HepG2 (cell line): ENCODE results near the gene SNX3. TPM values are rescaled to one million over a fixed set of nuclear protein-coding genes. Genes with fewer than 3 reads are reported as not detected.

Experiments
- ATAC-seq: fragments of 200-7000 bp; cut with Tn5 transposase; 3 replicates; pipeline ENCODE4 v1.9.1; 2020; ENCODE audit warnings: mild to moderate bottlenecking, moderate library complexity
- BruUV-seq: library from RNA; stranded (reverse); fragments of 400-500 nt; replicated peaks from 2 replicates; lab custom pipeline; 2021; lab: Mats Ljungman, UMichigan
- CTCF ChIA-PET: fragments of 300-600 bp; formaldehyde crosslinking; extraction: SDS; loops from one replicate; lab custom pipeline; 2021; ENCODE audit warnings: low total read pairs, inconsistent platforms, low intra/inter-chr PET ratio; lab: Yijun Ruan, JAX
- POLR2A ChIA-PET: fragments of 350-600 bp; sonication (Branson Sonifier 250); formaldehyde crosslinking; loops from one replicate; lab custom pipeline; 2020; ENCODE audit warnings: antibody characterized with exemption, inconsistent platforms; lab: Yijun Ruan, JAX
- DNase-seq: peaks from one replicate; pipeline ENCODE4 v3.0.0-alpha.2; 2015; ENCODE audit warnings: low spot score
- FAIRE-seq: peaks from 3 replicates; lab custom pipeline; 2011; peaks lifted over from hg19 to GRCh38; lab: Jason Lieb, UNC
- H2AFZ ChIP-seq: one replicate; pipeline ENCODE4 v1.6.1; 2011; ENCODE audit warnings: low read length, inconsistent platforms
- H3K27ac ChIP-seq: fragments of 300-600 bp; 3 replicates; pipeline ENCODE4 v1.8.0; 2011; ENCODE audit warnings: mixed run types, mild to moderate bottlenecking, mixed read lengths, low read length, inconsistent platforms; ENCODE audit not compliant: insufficient read depth; ENCODE audit errors: extremely low read length
- H3K27me3 ChIP-seq, 2 experiments: fragments of 200-600 bp in 1 of 2; 2 replicates in 1 of 2; 3 replicates in 1 of 2; pipeline versions ENCODE4 v1.6.0 to v1.8.0; 2011; ENCODE audit warnings: low read length in 2 of 2, mild to moderate bottlenecking in 2 of 2, moderate library complexity in 2 of 2, inconsistent platforms in 1 of 2; ENCODE audit not compliant: insufficient read depth in 2 of 2, control insufficient read depth in 1 of 2
- H3K36me3 ChIP-seq, 2 experiments: fragments of 200-600 bp in 1 of 2; replicated peaks in 1 of 2; 2 replicates in 1 of 2; 3 replicates in 1 of 2; pipeline versions ENCODE4 v1.5.1 to v1.8.0; 2011; ENCODE audit warnings: low read length in 2 of 2, inconsistent platforms in 1 of 2; ENCODE audit not compliant: insufficient read depth in 2 of 2, control insufficient read depth in 1 of 2
- H3K4me1 ChIP-seq: 2 replicates; pipeline ENCODE4 v1.5.1; 2012; ENCODE audit warnings: low read length, inconsistent platforms; ENCODE audit not compliant: insufficient read depth
- H3K4me2 ChIP-seq: 2 replicates; pipeline ENCODE4 v1.6.0; 2011; ENCODE audit warnings: low read depth, low read length, inconsistent platforms
- H3K4me3 ChIP-seq, 3 experiments: fragments of 200-600 bp in 1 of 3; sonication (generic), shearing (Covaris generic) in 1 of 3; replicated peaks in 1 of 3; 2 replicates each; pipeline ENCODE4 v1.5.1; 2011 to 2016; ENCODE audit warnings: low read length in 3 of 3, inconsistent platforms in 2 of 3, low read depth in 2 of 3, mild to moderate bottlenecking in 2 of 3, control low read depth in 1 of 3, mixed read lengths in 1 of 3; ENCODE audit not compliant: insufficient read depth in 1 of 3
- H3K79me2 ChIP-seq: one replicate; pipeline ENCODE4 v1.6.1; 2011; ENCODE audit warnings: low read length, inconsistent platforms; ENCODE audit not compliant: insufficient read depth
- H3K9ac ChIP-seq: 2 replicates; pipeline ENCODE4 v1.6.0; 2011; ENCODE audit warnings: mild to moderate bottlenecking, low read depth, low read length, inconsistent platforms; ENCODE audit not compliant: insufficient read depth
- H3K9me3 ChIP-seq: 2 replicates; pipeline ENCODE4 v1.5.1; 2012; ENCODE audit warnings: mild to moderate bottlenecking, low read length
- H4K20me1 ChIP-seq: 2 replicates; pipeline ENCODE4 v1.6.0; 2011; ENCODE audit warnings: inconsistent platforms, mild to moderate bottlenecking, low read length, moderate library complexity; ENCODE audit not compliant: insufficient read depth
- FOSL2 ChIP-seq: sonication (generic); formaldehyde crosslinking; IDR thresholded peaks from 2 replicates; pipeline ENCODE4 v1.4.0; 2020; ENCODE audit warnings: missing genetic modification reagents
- MAFK ChIP-seq, 2 experiments: IDR thresholded peaks in 1 of 2; conservative IDR thresholded peaks in 1 of 2; 2 replicates each; pipeline ENCODE4 v1.6.1; 2011; ENCODE audit warnings: improper control_type of control experiment in 2 of 2, low read length in 2 of 2
- MTF1 ChIP-seq: sonication (generic); formaldehyde crosslinking; IDR thresholded peaks from 2 replicates; pipeline ENCODE4 v1.5.0; 2020; ENCODE audit warnings: missing genetic modification reagents
- PAWR ChIP-seq: sonication (generic); formaldehyde crosslinking; IDR thresholded peaks from 2 replicates; pipeline ENCODE4 v1.4.0; 2020; ENCODE audit warnings: missing genetic modification reagents, mild to moderate bottlenecking, borderline replicate concordance
- RCOR2 ChIP-seq: IDR thresholded peaks from 2 replicates; pipeline ENCODE4 v1.6.1; 2016; ENCODE audit warnings: missing biosample characterization, missing genetic modification reagents
- RFXAP ChIP-seq: sonication (generic); formaldehyde crosslinking; IDR thresholded peaks from 2 replicates; pipeline ENCODE4 v1.4.0; 2020; ENCODE audit warnings: missing genetic modification reagents, borderline replicate concordance
- SYNCRIP ChIP-seq: fragments of 200-400 bp; formaldehyde crosslinking; IDR thresholded peaks from 2 replicates; pipeline ENCODE4 v1.6.1; 2018; ENCODE audit warnings: mild to moderate bottlenecking, low read depth, low read length; ENCODE audit not compliant: insufficient read depth
- ZNF264 ChIP-seq: sonication (generic); formaldehyde crosslinking; IDR thresholded peaks from 2 replicates; pipeline ENCODE4 v1.4.0; 2020; ENCODE audit warnings: missing genetic modification reagents
- ZNF605 ChIP-seq: sonication (generic); formaldehyde crosslinking; IDR thresholded peaks from 2 replicates; pipeline ENCODE4 v1.8.0; 2022; ENCODE audit warnings: mild to moderate bottlenecking, missing genetic modification reagents
- WGBS: methylation state at CpG from one replicate; pipeline ENCODE4 v1.1.6; 2017; ENCODE audit warnings: low lambda C conversion rate; 5-methylcytosine and 5-hydroxymethylcytosine counted together
- in situ Hi-C: cut with HindIII; loops from 2 replicates; pipeline ENCODE4 v1.10.0; 2017; ENCODE audit warnings: low pct_unique_long_range_greater_than_20kb; ENCODE audit not compliant: extremely low pct_ligation_motif_present
- intact Hi-C: fragments of 100-400 bp; cut with micrococcal nuclease; formaldehyde crosslinking; loops from one replicate; pipeline ENCODE4 v1.10.0; 2022; ENCODE audit not compliant: unreplicated experiment
- polyA plus RNA-seq, 8 experiments: library from polyadenylated mRNA; depleted of rRNA in 3 of 8; stranded (reverse) in 7 of 8; unstranded in 1 of 8; fragments of >200 nt; fragmentation: Illumina TruSeq in 4 of 8; extraction: Trizol in 4 of 8; gene quantifications; 2 replicates each; pipeline versions ENCODE4 v1.2.1 to v1.2.3, GENCODE V29; 2011 to 2016; ENCODE audit warnings: low read depth in 4 of 8, missing spikeins in 1 of 8, mixed read lengths in 1 of 8; ENCODE audit not compliant: insufficient read depth in 1 of 8
- total RNA-seq, 5 experiments: library from RNA; depleted of rRNA; stranded (reverse); fragments of >200 nt; fragmentation: Illumina TruSeq; extraction: Trizol; gene quantifications; 2 replicates each; pipeline ENCODE4 v1.2.3, GENCODE V29; 2016; ENCODE audit warnings: low read depth in 1 of 5
- TF ChIP-seq, protein P1 (sequence below): sonication (generic); formaldehyde crosslinking; IDR thresholded peaks from 2 replicates; pipeline ENCODE4 v1.5.0; 2020; ENCODE audit warnings: mild to moderate bottlenecking, missing genetic modification reagents

The SNX3 gene
- total and polyA plus RNA-seq, 2 of the 13 experiments (the other 11 are each of a cell fraction or from before 2014, with no cell fraction given), result 84.9 to 226 TPM

DNA sequence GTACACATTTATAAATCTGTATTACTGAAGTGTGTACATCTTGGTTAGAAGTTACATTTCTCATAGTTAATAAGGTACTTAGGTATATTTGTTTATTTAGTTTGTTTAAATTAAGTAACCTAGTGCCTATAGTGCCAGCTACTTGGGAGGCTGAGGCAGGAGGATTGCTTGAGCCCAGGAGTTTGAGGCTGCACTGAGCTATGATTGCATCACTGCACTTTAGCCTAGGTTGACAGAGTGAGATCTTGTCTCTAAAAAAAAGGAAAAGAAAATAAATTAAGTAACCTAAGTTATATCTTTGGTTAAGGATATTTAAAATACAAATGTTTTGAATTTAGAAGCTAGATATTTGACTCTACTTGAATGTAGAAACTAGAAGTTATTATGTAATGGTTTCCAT lies 24.5 kb upstream of the SNX3 start:
- POLR2A ChIA-PET, result no interaction called here

DNA sequence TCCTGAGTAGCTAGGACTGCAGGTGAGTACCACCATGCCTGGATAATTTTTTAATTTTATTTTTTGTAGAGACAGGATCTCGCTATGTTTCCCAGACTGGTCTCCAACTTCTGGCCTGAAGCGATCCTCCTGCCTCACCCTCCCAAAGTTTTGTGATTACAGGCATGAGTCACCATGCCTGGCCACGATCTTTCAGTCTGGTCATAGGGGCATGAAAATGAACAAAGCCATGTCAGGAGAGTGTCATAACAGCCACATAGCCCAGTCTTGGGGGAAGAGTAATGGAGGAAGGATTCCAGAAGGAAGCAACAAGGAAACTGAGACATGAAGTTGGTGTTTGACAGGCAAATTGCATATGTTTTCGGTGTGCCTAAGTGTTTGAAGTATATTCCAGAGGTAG lies 17.0 kb upstream of the SNX3 start:
- WGBS, result 49% methylated on average over 4 of the region's 4 CpGs
- no peak for FAIRE-seq
- intact Hi-C loops, result no loop called here
- H3K27ac ChIP-seq, result no peak overlapping the region
- no peaks in the 10 kb centered on the region for H3K27me3 ChIP-seq
- H3K4me1 ChIP-seq, result peaks cover 26% of the 10 kb centered on the region
- H3K4me2 ChIP-seq, result no peak overlapping the region
- ChIA-PET CTCF (no interaction called here), POLR2A (no interaction called here)
- H3K4me3 ChIP-seq, result no peak overlapping the region
- no peak overlapping the region for H3K9ac ChIP-seq
- no peak for DNase-seq
- H3K79me2 ChIP-seq, result no peaks in the 10 kb centered on the region
- H4K20me1 ChIP-seq, result no peaks in the 10 kb centered on the region
- no TSS peak for BruUV-seq
- no peak for ATAC-seq
- TF ChIP-seq FOSL2 (CRISPR knock-in tag) (peak; percentile 32; the same call in 1 of the 2 replicates), RFXAP (no peak), ZNF264 (no peak), PAWR (CRISPR knock-in tag) (no peak)
- H3K36me3 ChIP-seq, result no peaks in the 10 kb centered on the region
- no peaks in the 10 kb centered on the region for H3K9me3 ChIP-seq
- in situ Hi-C loops, result no loop called here
- no peak overlapping the region for H2AFZ ChIP-seq

More for the DNA sequence above, 24.5 kb upstream of the SNX3 start:
- Histone ChIP-seq H3K4me1 (no peaks in the 10 kb centered on the region), H3K9ac (no peak overlapping the region), H2AFZ (no peak overlapping the region), H3K27me3 (no peaks in the 10 kb centered on the region), H4K20me1 (no peaks in the 10 kb centered on the region), H3K79me2 (no peaks in the 10 kb centered on the region), H3K4me2 (no peak overlapping the region), H3K9me3 (no peaks in the 10 kb centered on the region), H3K27ac (no peak overlapping the region), H3K4me3 (no peak overlapping the region), H3K36me3 (no peaks in the 10 kb centered on the region)
- BruUV-seq, result no TSS peak
- DNase-seq (no peak), ATAC-seq (no peak), FAIRE-seq (no peak)
- intact Hi-C loops (no loop called here), in situ Hi-C loops (no loop called here)
- no peak for TF ChIP-seq MTF1 (CRISPR knock-in tag)
- TF ChIP-seq SYNCRIP, result no peak
- TF ChIP-seq, protein P1, sequence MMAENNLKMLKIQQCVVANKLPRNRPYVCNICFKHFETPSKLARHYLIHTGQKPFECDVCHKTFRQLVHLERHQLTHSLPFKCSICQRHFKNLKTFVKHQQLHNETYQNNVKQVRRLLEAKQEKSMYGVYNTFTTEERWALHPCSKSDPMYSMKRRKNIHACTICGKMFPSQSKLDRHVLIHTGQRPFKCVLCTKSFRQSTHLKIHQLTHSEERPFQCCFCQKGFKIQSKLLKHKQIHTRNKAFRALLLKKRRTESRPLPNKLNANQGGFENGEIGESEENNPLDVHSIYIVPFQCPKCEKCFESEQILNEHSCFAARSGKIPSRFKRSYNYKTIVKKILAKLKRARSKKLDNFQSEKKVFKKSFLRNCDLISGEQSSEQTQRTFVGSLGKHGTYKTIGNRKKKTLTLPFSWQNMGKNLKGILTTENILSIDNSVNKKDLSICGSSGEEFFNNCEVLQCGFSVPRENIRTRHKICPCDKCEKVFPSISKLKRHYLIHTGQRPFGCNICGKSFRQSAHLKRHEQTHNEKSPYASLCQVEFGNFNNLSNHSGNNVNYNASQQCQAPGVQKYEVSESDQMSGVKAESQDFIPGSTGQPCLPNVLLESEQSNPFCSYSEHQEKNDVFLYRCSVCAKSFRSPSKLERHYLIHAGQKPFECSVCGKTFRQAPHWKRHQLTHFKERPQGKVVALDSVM (CRISPR knock-in tag), result peak; percentile 63; the same call in 1 of the 2 replicates
- no peak for TF ChIP-seq RCOR2
- no peak for TF ChIP-seq ZNF605 (CRISPR knock-in tag)
- TF ChIP-seq MAFK (conservative IDR thresholded peaks at IDR 0.05 in 1 of 2, IDR thresholded peaks at IDR 0.05 in 1 of 2; ENCODE audit: low read length in 2 of 2), result no peak
- CTCF ChIA-PET, result no interaction called here
